Erythroblast (primary cell): ENCODE data around the gene PAX2.

Source experiments
- GATA1 ChIP-seq: IDR thresholded peaks from 2 replicates; pipeline ENCODE4 v1.6.1; 2011; ENCODE audit warnings: low read depth, mild to moderate bottlenecking, control low read depth, low read length, moderate library complexity
- POLR2A ChIP-seq: IDR thresholded peaks from 2 replicates; pipeline ENCODE4 v1.6.1; 2011; ENCODE audit warnings: mild to moderate bottlenecking, low read length

DNA sequence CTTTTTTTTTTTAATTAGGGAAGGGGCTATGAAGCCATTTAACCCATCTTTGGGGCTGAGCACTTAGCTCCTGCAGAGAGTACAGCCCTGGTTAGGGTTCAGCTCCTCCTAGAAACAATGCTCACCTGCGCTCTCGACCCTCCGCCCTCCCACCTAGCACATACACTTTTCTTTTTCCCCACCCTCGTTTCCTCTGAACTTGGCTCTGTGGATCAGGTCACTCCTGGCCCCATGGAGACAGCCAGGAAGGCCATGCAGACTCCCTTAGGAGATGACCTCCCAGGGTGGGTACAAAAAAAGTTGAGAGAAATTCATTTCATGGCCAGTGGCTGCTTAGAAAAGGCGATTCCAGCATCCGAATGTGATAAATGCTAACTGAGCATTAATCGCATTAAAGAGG, 15.8 kb downstream of the PAX2 start:
- TF ChIP-seq POLR2A = no peak
- TF ChIP-seq GATA1 = no peak
